CMK (cell line): ENCODE results near the gene C16orf86.

ENCODE experiments used
- DNase-seq: peaks from one replicate; pipeline ENCODE4 v3.0.0-alpha.2; 2010; ENCODE audit warnings: low read depth

Gene C16orf86, protein sequence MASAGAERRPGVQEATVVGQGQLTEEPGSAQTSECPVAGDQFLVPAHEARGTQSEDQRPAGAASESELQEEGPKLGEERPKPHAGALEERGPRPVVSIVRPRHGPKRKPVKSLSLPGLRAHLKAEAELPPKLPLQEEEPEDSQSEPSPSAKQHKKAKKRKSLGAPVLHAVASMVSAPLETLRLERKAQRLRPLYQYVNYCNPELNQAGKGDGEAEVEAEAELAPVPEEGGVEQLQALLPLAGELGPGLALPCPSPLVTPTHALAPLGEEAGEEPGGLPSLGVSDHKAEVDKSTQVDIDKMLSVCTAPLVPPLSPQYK

DNA sequence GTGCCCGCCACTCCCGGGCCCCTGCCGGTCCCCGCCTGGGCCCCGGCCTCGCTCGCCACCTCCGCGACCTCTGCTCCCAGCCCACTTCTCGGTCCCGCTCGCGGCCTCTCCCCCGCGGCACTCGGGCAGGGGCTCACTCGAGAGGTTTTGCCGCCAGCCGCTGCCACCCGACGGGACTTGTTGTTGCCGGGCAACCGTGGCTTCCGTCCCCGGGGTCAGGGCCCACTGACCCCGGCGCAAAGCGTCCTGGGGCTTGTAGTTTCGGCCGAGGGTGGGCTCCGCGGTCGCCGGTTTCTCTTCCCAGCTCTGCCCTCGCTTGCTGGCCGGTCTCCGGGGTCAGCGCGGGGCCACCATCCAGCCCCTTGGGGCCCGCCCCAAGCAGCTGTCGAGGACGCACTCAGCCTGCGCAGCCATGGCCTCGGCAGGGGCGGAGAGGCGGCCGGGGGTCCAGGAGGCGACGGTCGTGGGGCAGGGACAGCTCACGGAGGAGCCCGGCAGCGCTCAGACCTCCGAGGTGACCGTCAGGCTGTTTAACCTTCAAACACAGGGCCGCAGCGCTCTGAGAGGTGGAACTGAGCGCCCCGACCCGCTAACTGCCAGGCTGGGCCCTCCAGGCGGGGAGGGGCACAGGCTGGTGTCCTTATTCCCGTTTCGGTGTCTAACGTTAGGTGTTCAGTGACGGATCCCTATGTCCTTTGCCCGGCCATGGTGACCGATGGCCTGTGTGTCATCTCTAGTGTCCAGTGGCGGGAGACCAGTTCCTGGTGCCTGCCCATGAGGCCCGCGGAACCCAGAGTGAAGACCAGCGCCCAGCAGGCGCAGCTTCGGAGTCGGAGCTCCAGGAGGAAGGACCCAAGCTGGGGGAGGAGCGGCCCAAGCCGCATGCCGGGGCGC is at the start of gene C16orf86, which contains the start of gene ENKD1:
TSS of gene C16orf86 (plus strand) at position 256 of the 894 bp plus-strand sequence. CDS start at position 413, 157 bp downstream.
TSS of gene ENKD1 (minus strand) at position 192 of the 894 bp plus-strand sequence. CDS start 308 bp downstream, outside the sequence.
- DNase-seq: no peak

DNA sequence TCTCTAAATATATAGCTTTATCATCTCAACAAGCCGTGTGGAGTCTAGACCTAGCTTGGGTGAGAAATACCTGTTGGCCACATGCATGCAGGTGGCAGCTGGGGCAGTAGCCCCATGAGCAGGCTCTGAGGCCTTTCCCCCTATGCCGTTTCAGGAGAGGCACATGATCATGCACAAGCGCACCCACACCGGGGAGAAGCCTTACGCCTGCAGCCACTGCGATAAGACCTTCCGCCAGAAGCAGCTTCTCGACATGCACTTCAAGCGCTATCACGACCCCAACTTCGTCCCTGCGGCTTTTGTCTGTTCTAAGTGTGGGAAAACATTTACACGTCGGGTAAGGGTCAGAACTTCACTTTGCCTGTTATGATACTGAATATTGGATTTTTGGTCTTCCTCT is 38.4 kb upstream of the C16orf86 start:
- no peak for DNase-seq

DNA sequence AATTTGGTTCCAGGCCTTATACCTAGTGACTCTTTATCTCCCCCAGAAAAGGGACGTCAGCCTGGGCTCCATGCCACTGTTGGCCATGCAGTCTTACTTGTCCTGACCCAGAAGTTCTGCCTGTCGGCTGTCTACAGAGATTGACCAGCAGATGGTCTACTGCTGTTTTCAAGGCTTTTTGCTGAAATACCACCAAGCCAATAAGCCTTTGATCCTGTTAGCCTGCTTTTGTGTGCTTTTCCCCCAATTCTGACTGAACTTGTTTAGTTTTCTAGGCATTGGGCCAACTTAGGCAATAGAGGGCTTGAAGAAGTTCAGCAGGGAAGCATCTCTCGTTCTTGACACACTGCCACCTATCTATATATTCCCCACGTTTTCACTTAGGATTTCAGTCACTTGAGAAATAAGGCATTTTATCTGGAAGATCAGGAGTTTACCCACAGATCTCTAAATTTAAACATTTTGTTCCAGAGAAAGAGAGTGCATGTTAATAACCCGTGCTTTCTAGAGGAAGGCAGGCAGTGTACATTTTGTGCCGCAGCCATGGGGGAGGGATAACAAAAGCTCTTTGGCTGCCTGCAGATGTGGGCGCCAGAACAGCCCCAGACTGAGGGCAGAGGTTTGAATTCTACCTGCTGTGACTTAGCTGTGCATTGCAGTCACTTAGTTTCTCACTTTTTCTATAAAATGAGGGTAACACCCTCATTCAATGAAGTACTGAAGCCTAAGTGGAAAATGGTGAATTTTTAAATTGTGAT is 34.0 kb upstream of the C16orf86 start:
- DNase-seq: no peak

DNA sequence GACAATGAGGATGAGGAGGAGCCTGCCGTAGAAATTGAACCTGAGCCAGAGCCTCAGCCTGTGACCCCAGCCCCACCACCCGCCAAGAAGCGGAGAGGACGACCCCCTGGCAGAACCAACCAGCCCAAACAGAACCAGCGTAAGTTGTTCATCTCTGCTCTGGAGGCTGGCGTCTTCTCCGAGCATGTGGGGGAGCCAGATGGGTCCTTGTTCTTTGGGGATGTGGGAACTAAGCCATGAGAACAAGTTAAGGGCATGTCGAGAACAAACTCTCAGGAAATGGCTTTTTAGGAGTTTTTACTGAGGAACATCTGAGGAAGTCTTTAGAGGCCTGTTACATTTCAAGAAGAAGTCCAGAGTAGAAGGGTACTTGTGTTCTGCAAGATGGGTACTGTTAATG is 29.9 kb upstream of the C16orf86 start:
- no peak for DNase-seq

DNA sequence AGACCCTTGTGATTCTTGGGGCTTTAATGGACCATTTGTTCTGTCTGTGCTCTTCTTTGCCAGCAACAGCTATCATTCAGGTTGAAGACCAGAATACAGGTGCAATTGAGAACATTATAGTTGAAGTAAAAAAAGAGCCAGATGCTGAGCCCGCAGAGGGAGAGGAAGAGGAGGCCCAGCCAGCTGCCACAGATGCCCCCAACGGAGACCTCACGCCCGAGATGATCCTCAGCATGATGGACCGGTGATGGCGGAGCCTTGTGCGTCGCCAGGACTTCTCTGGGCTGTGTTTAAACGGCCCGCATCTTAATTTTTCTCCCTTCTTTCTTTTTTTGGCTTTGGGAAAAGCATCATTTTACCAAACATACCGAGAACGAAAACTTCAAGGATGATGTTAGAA is 29.0 kb upstream of the C16orf86 start:
- no peak for DNase-seq

DNA sequence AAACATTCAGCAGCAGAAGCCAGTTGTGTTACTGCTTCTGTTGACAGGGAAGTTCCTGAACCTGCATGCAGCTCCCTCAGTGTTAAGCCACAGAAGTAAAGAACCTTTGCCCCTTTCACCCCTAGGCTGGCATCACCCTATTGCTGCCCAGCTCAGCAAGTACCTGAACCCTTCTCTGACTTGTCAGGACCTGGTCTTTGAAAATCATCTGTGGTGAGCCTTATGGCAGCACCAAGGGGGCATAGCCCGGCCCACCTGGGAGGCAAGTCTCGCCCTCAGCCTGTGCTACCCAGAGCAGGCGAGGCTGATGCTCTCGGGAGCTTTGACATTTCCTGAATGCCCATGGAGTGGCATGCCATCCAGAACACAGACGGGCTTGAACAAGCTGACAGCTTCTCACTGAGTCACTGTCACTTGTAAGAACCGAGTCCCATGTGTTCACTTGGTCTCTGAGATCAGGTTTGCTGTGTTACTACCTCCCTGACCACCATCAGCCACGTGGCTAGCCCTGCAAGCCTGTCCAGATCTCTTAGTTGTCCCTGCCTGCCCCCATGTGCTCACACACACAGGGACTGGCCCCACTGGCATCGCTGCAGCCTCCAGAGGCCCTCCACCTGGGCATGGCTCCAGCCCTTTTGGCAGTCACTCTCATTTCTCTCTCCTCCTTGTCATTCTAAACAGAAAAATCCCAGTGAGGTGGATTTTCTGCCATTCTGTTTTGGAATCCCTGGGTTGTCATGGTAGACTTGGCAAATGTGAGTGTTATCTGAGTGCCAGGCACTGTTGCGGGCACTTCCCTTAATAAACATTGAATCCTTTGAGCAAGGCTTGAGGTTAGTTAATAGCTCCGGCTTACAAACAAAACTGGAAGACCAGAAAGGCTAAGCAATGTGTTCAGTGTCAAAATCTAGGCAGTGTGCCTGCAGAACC is 24.6 kb upstream of the C16orf86 start:
- DNase-seq: no peak

DNA sequence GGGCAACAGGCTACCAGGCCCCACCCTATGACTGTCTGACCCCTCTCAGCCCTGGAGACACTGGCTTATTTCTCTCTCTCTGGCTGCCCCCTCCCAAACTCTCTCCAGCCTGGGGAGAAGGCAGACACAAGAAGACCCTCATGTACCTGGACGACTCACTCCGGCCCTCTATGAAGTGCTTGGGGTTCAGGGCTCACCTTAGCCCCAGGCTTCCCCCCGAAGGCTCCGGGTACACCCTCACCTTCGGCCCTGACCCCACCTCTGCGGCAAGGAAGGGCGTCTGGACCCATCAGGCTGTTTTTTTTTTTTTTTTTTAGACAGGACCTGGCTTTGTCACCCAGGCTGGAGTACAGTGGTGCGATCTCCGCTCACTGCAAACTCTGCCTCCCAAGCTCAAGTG is 22.6 kb upstream of the C16orf86 start:
- DNase-seq: no peak

DNA sequence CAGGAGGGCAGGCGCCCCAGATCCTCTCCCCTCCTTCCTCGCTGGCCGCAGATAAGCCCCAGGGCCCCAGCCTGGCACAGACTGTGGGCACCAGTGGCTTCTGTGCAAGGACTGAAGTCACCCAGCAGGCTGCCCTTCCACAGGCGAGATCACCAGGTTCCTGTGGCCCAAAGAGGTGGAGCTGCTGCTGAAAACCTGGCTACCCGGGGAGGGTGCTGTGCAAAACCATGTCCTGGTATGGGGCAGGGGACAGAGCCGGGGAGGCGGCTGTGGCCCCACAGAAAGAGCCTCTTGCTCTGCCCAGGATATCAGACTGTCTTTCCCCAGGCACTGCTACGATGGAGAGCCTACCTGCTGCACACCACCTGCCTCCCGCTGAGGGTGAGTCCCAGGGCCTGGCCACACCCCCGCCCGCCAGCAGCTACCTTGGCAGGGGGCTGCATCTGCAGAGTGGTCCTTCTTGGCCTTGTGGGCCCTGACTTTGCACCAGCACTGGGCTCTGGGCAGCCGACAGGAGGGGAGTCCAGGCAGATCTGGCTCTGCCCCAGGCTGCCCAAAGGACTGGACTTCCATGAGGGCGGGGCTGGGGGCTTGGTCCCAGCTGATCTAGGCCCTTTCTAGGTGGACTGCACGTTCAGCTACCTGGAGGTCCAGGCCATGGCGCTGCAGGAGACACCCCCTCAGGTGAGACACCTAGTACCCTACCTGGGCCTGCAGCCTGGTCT is 21.1 kb upstream of the C16orf86 start:
- no peak for DNase-seq

DNA sequence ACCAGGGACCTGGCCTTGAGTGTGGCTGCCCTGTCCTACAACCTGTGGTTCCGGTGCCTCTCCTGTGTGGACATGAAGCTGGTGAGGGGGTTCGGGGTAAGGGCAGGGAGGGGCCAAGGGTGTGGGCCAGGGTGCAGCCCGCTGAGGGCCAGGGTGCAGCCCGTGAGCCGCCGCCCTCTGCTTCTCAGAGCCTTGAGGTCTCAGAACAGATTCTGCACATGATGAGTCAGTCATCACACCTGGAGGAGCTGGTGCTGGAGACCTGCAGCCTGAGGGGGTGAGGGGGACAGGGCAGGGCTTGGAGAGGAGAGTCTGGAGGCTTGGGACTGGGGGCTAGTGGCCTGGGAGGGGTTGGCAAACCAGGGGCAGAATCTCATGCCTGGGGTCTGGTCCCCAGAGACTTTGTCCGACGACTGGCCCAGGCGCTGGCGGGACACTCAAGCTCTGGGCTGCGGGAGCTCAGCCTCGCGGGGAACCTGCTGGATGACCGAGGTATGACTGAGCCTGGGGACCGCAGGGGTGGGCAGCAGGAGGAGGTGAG is 19.4 kb upstream of the C16orf86 start:
- DNase-seq: no peak

DNA sequence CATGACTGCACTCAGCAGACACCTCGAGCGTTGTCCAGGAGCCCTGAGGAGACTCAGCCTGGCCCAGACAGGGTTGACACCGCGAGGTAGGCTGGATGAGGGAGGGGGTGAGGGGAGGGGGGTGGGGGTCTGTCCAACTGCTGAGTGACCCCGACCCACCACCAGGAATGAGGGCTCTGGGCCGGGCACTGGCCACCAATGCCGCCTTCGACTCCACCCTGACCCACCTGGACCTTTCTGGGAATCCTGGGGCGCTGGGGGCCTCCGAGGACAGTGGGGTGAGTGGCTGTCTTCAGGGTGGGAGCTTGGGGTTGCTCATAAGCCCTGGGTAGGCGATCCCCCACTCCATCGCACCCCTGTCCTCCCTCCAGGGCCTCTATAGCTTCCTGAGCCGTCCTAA is 18.9 kb upstream of the C16orf86 start:
- DNase-seq: no peak

DNA sequence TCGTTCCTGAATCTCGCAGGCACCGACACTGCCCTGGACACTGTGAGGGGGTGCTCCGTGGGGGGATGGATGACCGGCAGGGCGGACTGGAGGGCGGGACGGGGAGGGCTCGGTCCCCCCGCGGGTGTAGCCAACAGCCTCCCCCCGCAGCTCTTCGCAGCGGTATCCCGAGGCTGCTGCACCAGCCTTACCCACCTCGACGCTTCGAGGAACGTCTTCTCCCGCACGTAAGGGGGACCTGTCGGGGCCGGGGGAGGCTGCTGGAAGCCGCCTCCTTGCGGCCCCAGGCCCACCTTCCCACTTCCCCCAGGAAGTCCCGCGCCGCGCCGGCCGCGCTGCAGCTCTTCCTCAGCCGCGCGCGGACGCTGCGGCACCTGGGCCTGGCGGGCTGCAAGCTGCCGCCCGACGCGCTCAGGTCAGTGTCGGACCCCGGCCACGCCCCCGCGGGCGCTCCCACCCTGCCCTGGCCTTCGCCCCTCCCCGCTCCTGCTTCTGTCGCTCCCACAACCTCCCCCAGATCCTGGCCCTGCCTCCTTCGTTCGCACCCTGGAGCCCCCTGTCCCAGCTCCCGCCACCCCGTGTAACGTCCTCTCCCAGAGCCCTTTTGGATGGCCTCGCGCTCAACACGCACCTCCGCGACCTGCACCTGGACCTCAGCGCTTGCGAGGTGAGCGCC is 18.4 kb upstream of the C16orf86 start:
- no peak for DNase-seq

DNA sequence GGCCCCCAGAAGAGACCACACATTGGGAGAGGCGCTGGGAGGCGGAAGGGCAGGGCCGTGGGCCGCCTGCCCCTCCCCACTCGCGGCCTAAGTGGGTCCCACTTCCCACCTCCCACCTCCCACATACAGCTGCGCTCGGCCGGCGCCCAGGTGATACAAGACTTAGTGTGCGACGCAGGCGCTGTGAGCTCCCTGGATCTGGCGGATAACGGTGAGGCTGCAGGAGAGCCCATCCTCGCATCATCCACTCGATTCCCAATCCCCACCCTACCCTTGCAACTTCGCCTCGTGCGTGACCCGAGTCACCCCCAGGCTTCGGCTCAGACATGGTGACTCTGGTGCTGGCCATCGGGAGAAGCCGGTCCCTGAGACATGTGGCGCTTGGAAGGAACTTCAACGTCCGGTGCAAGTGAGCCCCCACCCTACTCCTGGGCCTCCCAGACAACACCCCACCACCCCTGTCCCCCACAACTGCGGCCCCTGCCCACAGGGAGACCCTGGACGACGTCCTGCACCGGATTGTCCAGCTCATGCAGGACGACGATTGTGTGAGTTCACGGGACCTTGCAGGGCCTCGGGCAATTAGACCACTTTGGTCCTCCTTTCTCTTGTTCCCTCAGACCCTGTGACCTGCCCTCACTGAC is 17.7 kb upstream of the C16orf86 start:
- no peak for DNase-seq

DNA sequence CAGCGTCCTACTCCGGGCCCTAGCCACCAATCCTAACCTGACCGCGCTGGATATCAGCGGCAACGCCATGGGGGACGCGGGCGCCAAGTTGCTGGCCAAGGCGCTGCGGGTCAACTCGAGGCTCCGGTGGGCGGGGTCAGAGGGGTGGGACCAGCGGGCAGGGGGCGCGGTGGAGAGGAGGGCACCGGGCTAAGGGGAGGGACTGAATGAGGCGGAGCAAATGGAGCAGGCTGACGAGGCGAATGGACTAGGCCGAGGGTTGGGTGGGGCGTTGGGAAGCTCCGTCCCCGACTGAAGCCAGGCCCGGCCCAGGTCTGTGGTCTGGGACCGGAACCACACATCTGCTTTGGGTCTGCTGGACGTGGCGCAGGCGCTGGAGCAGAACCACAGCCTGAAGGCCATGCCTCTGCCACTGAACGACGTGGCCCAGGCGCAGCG is 17.1 kb upstream of the C16orf86 start:
- no peak for DNase-seq

DNA sequence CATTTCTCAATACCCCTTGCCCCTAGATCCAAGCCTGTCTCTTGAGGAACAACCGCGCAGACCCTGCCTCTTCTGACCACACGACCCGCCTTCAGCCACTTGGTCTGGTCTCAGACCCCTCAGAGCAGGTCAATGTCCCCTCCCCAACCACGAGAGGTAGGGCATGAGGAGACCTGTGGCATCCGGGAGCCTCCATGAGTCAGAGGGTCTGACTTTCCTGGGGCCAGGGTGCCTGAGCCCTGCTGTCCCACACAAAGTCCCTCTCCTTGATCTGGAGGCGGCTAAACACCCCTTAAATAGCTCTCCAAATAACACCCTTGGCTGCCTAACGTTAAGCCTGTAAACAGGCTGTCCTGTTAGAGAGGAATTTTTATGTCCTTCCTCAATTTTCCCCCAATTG is 16.6 kb upstream of the C16orf86 start:
- no peak for DNase-seq

DNA sequence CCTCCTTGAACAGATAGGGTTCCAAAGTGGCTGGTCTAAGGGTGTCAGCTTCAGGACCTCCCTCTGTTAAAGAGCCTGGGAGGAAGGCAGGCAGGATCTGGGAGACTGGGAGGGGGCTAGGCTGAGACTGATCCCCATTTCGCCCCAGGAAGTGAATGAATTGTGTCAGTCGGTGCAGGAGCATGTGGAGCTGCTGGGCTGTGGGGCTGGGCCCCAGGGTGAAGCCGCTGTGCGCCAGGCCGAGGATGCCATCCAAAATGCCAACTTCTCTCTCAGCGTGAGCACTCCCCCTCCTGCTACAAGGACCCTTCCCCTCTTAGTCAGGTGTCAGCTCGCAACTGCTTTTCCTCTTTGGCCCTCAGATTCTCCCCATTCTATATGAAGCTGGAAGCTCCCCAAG is 15.6 kb upstream of the C16orf86 start:
- no peak for DNase-seq

DNA sequence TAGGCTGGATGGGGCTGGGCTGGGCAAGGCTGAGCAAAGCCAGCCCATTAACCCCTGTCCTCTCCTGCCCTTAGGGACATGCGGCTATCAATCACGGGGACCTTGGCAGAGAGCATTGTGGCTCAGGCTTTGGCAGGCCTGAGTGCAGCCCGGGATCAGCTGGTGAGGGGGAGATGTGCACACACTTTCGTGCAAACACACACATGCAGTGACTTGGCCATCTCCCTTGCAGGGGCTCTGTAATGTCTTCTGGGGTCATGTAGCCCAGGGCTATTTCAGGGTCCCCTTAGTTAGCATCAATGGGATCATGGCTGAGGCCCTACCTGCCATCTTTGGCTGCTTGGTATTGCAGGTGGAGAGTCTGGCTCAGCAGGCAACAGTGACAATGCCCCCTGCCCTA is 14.8 kb upstream of the C16orf86 start:
- DNase-seq: no peak

DNA sequence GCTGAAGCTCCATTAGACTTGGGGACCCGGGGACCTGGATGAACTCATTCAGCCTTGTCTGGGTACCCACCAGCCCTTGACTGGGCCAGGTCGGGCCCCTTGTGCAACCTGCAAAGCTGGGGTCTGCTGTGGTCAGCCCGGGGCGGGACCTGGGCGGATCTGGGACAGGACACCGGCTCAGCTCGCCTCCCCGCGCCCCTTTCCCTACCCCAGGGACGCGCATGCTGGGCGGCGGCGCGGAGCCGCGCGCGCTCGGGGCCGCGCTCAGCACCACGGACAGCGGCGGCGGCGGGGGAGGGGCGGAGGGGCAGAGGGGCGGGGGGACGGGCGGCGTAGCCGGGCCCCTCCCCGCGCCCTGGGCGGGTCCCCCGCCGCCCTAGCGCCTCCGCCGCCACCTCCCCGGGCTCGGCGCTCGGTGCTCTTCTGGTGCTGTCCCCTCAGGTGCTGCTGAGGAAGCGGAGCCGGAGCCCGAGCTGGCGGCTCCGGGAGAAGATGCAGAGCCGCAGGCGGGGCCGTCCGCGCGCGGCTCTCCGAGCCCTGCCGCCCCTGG is 14.0 kb upstream of the C16orf86 start:
- DNase-seq: no peak

DNA sequence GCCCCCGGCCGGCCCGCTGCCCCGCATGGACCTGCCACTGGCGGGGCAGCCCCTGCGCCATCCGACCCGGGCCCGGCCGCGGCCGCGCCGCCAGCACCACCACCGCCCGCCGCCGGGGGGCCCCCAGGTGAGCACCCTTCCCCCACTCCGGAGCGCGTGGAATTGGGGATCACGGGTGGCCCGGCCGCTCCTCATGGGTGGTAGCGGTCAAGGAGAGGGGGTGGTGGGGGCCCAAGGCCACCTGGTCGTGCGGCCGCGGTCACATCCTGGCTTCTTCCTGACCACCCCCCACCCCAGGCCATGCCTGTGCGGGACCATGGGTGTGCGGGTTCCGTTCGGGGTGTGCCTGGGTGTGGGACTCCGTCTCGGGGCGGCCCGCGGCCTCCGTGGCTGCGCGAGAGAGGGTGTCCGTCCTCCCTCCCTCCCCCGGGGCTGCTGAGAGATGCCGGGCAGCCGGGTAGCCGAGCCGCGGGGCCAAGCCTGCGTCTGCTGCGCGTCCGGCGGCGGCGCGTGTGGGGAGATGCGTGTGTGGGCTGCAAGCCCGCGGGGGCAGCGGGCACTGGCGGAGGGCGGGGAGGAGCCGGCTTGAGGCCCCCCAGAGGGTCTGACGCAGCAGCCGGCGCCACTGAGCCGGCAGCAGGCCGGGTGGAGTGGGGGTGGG is 13.4 kb upstream of the C16orf86 start:
- DNase-seq: no peak
